HG02759 (cell line): ENCODE data around the gene EFCC1.

Experiments
- ATAC-seq: cut with Tn5 transposase; IDR thresholded peaks from one replicate; pipeline ENCODE4 v1.9.1; 2021; ENCODE audit warnings: mild to moderate bottlenecking, moderate library complexity; ENCODE audit not compliant: unreplicated experiment

The EFCC1 gene

DNA sequence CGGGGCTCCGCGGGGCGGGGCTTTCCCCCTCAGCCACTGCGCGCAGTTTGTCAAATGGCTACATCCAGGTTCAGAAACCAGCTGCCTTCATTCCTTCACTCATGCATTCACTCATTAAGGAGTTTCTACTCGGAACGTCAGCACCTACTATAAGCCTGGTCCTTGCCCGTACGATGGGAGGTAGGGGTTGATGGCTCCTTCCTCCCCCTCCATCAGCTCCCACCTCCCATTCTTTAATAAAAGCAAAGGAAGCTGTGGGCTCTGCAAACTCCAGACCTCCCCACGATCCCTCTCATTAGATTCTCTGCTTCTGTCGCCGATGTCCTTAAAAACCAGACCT, 7.0 kb upstream of the EFCC1 start:
- no peak for ATAC-seq

GRCh38 chr3:128994581-128995546, 6.2 kb upstream of the EFCC1 start:
- no peak for ATAC-seq

- no peak for ATAC-seq
Measured at GRCh38 chr3:128995737-128996136, 5.4 kb upstream of the EFCC1 start.

- ATAC-seq, result no peak
Measured at GRCh38 chr3:128996200-128996599, 4.9 kb upstream of the EFCC1 start.

GRCh38 chr3:128996726-128997125, 4.4 kb upstream of the EFCC1 start:
- no peak for ATAC-seq

DNA sequence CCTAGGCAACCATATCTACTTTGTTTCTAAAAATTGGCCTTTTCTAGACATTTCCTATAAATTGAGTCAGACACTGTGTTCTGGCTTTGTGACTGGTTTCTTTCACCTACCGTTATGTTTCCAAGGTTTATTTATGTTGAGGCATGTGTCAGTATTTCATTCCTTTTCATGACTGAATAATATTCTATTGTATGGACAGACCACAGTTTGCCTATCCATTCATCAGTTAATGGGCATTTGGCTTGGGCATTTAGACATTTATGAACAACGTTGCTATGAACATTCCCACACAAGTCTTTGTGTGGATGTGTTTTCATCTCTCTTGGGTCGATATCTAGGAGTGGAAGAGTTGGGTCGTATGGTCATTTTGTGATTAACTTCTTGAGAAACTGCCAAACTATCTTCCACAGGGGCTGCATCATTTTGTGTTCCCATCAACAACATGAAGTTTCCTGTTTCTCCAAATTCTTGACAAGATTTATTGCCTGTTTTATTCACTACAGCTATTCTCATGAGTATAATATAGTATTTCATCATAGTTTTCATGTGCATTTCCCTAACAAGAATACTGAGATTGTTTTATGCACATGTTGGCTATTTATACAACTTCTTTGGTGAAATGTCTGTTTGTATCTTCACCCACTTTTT, 3.5 kb upstream of the EFCC1 start:
- ATAC-seq, result no peak

GRCh38 chr3:128998561-128998960, 2.5 kb upstream of the EFCC1 start:
- no peak for ATAC-seq

- no peak for ATAC-seq
Measured at GRCh38 chr3:128999102-128999501, 2.0 kb upstream of the EFCC1 start.

GRCh38 chr3:129000742-129001100, 383 bp upstream of the EFCC1 start:
- ATAC-seq, result no peak

- ATAC-seq, result no peak
Measured at GRCh38 chr3:129001806-129002572, 885 bp downstream of the EFCC1 start.

DNA sequence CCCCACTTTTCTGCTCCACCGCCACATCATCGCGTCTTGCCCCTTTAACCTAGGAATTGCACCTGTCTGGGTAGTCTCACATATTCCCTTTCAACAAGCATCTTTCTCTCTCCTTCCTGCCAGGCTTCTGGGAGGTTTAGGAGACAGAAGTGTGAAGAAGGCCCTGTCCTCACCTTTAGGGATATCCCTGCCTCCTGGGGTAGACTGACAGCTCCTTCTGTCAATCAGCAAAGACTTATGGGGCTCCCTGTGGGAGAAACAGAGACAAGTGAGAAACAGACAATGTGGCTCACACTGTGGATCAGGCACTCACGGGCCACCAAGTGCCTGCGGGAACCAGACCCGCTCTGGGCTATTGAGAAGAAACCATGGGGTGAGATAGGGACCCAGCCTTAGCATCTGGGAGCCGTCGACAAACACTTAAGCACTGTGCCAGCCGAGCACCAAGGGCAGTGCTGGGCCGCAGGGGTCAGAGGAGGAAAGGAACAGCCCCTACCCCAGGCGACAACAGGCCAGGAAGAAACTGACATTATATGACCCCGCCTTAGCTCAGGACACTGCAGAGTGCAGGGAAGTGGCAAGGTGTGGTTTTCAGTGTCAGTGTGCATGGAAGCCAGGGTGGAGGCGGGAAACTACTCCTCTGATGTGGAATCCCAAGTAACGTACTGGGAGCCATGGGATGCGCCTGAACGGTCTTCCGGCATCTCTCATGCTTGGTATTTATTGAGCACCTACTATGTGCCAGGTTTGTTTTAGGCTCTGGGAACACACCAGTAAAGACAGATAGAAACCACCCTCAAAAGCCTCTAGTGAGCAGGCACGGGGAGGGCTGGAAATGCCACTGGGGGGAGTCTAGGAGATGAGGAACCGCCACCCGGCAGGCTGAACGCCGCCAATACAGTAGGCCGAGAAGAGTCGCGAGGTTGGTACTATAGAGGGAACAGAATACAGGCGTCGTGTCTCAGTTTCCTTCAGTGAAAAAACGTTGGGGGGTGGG, 1.8 kb downstream of the EFCC1 start:
- no peak for ATAC-seq

DNA sequence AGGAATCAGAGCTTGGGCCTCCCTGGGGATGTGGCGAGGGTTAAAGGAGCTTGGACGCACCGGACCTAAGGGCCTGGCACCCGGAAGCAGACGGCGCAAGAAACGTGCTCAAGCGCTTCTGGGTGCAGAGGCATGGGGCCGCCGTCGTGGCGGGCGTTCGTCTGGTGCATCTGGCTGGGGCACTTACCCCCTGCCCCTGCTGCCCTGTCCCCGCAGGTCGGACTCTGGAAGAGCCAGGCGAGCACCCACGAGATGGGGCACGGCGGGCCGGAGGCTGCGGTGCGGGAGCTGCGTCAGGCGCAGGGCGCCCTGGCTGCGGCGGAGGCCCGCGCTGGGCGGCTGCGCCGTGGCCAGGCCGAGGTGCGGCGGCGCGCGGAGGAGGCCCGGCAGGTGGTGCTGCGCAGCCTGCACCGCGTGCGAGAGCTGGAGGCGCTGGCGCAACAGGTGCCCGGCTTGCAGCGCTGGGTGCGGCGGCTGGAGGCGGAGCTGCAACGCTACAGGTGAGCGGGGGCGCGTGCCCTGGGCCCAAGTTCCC, 2.5 kb downstream of the EFCC1 start:
- no peak for ATAC-seq

DNA sequence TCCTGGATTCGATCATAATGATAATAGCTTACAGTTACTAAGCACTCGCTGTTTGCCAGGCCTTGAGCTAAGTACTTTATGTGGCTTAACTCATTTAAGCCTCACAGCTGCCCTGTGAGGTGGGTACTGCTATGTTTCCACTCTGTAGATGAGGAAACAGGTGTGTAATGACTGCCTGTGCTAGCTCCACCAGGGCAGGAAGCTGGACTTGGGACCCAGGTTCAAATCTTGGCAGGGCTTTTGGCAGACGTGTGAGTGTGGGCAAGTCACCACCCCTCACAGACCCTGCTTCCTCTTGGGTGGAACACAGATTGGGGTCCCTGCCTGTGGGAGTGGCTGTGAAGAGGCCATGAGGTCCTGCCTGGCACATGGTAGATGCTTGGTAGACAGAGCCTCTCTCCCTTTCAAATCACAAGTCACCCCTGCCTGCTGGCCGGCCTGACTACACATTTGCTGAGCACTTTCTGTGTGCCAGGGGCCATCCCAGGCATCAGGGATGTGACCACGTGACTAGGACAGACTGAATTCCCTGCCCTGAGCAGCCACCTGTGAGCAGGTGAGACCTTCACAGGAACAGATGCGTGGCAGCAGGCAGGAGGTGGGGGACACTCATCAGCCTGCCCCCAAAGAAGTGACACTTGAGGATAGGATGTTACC, 3.7 kb downstream of the EFCC1 start:
- ATAC-seq, result no peak

- no peak for ATAC-seq
Measured at GRCh38 chr3:129005526-129006303, 4.6 kb downstream of the EFCC1 start.

- ATAC-seq, result no peak
Measured at GRCh38 chr3:129006864-129007263, 5.8 kb downstream of the EFCC1 start.

DNA sequence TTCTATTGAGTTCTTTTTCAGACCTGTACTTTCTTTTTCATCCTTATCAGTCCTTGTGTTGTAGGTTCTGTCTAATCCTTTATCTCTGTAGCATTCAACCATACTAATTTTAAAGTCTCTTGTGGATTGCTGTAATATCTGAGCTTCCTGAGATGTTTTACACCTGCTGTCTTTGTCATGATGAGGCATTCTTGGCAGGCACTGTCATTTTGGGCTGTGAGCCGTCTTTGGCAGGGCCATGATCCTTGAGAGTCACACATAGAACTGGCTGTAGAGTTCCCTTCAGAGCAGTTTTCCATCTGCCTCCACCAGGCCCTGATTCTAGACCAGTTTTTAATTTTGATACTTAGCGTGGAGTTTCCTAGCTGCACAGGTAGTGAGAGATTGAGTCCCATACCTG, 6.7 kb downstream of the EFCC1 start:
- ATAC-seq, result no peak

DNA sequence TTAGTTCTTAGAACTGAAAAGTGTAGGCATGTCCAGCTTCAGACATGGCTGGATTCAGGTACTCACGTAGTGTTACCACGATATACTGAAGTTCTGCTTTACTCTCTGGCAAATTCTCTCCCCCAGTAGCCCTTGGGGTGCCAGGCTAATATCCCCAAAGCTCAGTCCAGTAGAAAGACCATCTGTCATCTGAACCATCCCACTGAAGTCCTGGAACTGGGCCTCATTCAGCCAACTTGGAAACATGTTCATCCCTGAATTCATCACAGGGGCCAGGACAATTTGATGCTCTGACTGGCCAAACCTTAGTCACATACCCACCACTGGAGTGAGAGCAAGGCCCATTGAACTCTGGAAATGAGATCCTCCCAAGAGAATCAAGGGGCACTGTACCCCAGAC, 8.2 kb downstream of the EFCC1 start:
- no peak for ATAC-seq

DNA sequence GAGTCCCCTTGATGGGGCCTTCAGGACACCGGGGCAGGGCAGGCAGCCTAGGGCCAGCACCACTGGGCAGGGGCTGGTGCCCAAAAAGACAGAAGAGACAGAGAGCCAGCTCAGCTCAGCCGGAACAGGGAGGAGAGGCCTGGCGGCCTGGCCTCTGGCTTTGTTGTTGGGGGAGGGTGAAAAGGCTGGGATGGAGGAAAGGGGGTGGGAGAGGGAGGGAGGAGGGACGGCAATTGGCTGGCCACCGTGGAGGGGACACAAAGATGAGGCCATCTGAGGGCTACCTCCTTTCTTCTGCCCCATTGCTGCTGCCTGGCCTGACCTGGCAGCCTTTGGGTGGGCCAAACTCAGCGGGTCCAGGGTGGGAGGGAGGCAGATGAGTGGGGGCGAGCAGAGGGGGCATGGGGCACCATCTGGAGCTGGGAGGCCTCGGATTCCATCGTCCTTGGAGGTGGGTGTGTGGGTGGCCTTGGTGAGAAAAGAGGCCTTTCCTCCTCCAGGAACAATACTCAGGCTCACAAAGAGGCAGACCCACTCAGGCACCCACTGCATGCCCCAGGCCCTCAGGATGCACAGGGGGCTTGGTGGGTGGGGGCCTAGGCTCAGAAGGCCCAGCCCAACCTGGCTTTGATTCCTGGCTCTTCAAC, 9.3 kb downstream of the EFCC1 start:
- ATAC-seq, result no peak
